GM21515 (cell line): ENCODE measurements around the gene GH2.
A peak's percentile ranks its signal among the peaks of the same experiment; 100 is the strongest.

ENCODE experiments used
- ATAC-seq: cut with Tn5 transposase; IDR thresholded peaks from one replicate; pipeline ENCODE4 v1.9.1; 2021; ENCODE audit not compliant: unreplicated experiment

Gene GH2

GRCh38 chr17:63842540-63843386 is 39.0 kb downstream of the GH2 start, which contains the start of gene SMARCD2:
Gene SMARCD2, minus strand, starts transcription at chr17:63842685. Its CDS starts 11 bp downstream, at chr17:63842674.
- peak; percentile 67 for ATAC-seq

DNA sequence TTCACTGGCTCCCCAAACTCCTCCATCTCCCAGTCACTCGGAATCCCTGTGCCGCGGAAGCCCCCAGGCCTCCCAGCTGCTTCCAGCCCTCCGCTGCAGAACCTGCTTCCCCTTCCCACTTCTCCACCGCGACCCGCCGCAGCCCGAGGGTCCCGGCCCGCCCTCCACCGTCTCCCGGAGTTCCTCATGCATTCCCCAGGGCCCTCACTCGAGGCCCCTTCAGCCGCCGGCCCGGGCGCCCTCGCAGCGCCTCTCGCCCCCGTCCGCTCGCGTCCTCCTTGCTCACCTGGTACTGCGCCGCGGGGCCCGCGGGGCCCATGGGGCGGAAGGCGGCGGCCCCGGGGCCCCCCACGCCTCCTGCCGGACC is 39.6 kb downstream of the GH2 start:
- no peak for ATAC-seq

DNA sequence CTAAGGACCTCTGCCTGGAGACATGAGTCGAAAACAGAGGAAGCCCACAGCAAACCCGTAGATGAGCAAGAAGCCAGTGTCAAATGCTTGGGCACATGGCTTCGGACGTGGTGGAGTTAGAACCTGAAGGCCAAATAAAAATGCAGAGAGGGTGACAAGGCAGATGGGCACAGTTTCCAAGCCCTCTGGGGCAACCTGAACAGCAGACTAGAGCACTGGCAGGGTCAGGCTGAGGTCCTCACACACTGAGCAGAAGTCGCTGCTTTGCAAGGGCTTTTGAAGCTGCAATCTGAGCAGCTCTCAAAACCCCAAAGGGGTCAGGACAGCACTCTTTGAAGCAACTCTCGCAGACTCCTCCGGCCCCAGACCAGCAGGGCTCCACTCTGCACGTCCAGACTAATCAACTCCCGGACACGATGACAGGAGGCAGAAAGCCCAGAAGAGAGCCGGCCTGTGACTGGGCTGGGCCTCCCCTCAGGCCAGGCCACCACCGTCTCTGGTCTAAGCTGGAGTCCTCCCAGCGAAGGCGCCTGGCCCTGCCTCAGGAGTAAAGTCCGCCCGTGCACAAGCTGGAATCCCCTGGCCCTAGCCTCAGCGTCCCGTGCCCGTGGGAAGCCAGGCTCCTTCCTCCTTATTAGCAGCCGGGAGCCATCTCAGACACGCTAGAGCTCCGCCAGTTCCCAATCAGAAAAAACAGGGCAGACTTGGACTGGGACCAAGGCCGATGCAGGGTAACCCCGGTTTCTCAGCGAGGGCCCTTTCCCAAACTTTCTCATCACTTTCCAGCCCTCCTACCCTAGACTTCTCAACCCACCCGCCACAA is 40.2 kb downstream of the GH2 start:
- no peak for ATAC-seq

DNA sequence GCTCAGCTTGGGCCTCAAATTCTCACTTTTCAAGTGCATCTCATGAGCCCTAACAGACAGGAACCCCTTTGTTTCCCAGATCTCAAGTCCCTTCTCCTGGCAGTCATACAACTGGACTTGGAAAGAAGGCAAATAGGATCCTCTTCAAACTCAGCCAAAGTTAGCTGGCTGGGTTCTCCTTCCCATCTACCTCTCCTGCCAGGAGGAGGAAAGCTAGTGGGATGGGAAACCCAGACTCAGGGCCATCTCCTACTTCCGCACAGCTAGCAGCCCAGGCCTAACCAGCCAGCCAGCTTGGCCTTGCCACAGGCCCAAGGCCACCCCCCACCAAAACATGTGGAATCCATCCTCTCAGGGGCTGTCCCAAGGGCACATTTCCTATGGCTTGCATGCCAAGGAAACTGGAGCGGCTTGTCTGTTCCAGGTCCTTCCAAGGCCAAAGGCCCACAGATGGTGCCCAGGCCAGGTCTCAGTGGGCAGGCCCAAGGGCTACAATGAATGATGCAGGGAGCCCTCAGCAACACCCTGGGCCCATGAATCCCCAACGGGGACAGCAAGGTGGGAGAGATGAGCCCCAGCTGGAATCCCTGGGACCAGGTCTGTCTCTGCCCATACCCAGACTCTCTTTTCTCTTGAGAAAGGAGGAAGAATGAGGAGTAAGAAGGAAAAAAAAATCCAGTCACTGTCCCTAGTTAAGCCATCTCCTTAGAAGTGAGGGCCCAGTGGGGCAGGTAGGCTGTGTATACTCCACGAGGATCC is 41.0 kb downstream of the GH2 start:
- no peak for ATAC-seq

DNA sequence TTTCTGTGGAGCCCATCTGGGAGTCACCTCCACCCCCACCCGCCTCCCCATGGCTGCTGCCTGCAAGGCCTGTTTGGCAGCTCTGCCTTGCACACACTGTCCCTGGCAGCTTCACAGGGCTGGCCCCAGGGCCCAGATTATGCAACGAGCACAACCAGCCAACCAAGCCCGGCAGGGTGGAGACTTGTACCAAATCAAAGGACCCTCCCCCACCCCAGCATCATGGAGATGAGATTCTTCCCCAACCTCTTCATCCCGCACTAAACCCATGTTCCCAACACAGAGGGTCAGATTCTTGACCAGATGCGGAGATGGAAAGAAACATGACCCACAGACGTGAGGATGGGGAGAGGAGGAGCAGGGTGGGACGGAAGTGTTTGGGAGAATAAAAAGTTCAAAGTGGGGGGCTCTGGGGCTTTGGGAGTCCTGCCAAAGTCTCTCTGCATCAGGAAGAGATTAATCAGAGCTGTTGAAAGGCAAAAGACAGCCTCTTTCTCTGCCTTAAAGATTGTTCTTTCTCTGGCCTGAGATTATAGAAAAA is 43.0 kb downstream of the GH2 start:
- no peak for ATAC-seq

GRCh38 chr17:63837962-63838600 is 43.7 kb downstream of the GH2 start:
- ATAC-seq: no peak

GRCh38 chr17:63837480-63837879 is 44.3 kb downstream of the GH2 start:
- ATAC-seq: no peak

- ATAC-seq: no peak
Observed at GRCh38 chr17:63836811-63837210, 44.9 kb downstream of the GH2 start.

- no peak for ATAC-seq
Observed at GRCh38 chr17:63835167-63835720, 46.5 kb downstream of the GH2 start.

GRCh38 chr17:63834431-63835166 is 47.1 kb downstream of the GH2 start:
- ATAC-seq: no peak

GRCh38 chr17:63833741-63834373 is 47.9 kb downstream of the GH2 start:
- no peak for ATAC-seq

GRCh38 chr17:63833026-63833740 is 48.6 kb downstream of the GH2 start:
- ATAC-seq: no peak

DNA sequence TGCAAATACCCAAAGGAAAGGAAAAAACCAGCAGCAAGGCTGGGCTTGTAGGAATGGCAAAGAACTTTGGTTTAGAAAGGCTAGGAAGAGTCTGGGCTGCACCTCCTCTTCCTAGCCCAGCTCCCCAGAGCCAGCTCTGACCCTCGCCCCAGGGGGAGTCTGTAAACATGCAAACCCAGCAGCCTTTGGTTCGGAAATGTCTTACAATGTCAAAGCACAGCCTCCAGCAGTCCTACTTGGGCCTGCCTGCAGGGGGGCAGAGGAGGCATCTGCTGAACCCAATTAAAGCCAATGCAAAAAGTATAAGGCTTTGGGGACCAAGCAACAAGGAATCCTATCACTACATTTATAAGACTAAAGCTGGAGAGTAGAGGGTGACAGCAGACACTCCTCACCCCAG is 49.3 kb downstream of the GH2 start:
- ATAC-seq: no peak

- no peak for ATAC-seq
Observed at GRCh38 chr17:63832014-63832413, 49.7 kb downstream of the GH2 start.

DNA sequence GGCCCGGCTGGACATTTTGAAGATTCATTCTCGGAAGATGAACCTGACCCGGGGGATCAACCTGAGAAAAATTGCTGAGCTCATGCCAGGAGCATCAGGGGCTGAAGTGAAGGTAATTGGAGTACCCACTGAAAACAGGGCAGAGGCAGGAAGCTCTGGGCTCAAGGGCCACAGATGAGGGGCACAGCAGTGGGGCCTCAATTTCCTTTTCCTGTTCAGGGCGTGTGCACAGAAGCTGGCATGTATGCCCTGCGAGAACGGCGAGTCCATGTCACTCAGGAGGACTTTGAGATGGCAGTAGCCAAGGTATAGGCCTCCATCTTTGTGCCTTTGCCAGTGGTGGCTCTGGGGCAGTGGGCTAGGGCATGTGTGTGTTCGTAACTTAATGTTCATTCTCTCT is 50.2 kb downstream of the GH2 start:
- ATAC-seq: no peak

- no peak for ATAC-seq
Observed at GRCh38 chr17:63830904-63831491, 50.7 kb downstream of the GH2 start.

DNA sequence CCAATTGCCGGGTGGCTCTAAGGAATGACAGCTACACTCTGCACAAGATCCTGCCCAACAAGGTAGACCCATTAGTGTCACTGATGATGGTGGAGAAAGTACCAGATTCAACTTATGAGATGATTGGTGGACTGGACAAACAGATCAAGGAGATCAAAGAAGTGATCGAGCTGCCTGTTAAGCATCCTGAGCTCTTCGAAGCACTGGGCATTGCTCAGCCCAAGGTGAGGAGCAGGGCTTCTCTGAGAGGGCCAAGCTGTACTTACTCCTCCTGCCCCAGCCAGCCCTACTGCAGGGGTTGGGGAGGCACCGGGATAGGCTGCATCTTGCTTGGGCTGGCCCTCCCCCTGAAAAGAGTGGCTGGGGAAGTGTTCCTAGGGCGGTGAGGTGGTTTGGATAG is 51.5 kb downstream of the GH2 start:
- ATAC-seq: no peak
